HepG2 (cell line): ENCODE data around the gene PPP2R5B. TPM values are rescaled to one million over a fixed set of nuclear protein-coding genes. Genes with fewer than 3 reads are reported as not detected.

Experiments
- ADNP ChIP-seq: sonication (generic); formaldehyde crosslinking; IDR thresholded peaks from 2 replicates; pipeline ENCODE4 v1.4.0; 2020; ENCODE audit warnings: missing genetic modification reagents
- CENPT ChIP-seq: sonication (generic); formaldehyde crosslinking; IDR thresholded peaks from 2 replicates; pipeline ENCODE4 v1.8.0; 2022; ENCODE audit warnings: low read depth, mild to moderate bottlenecking, moderate library complexity, missing genetic modification reagents
- EHMT2 ChIP-seq: fragments of 200-600 bp; sonication (generic); IDR thresholded peaks from 2 replicates; pipeline ENCODE4 v1.7.0; 2017; ENCODE audit warnings: antibody characterized with exemption, low read depth, low read length, borderline replicate concordance
- FOXA1 ChIP-seq, 2 experiments: fragments of 450-650 bp in 1 of 2; sonication (generic) in 1 of 2; formaldehyde crosslinking in 1 of 2; IDR thresholded peaks; 2 replicates each; pipeline versions ENCODE4 v1.4.0 to v1.6.1; 2016 to 2020; ENCODE audit warnings: missing genetic modification reagents in 1 of 2
- GATAD2A ChIP-seq: IDR thresholded peaks from 2 replicates; pipeline ENCODE4 v1.6.1; 2016
- GZF1 ChIP-seq: sonication (generic); formaldehyde crosslinking; IDR thresholded peaks from 2 replicates; pipeline ENCODE4 v1.5.1; 2020; ENCODE audit warnings: mild to moderate bottlenecking, missing genetic modification reagents
- HIVEP1 ChIP-seq: sonication (generic); formaldehyde crosslinking; IDR thresholded peaks from 2 replicates; pipeline ENCODE4 v1.4.0; 2020; ENCODE audit warnings: mild to moderate bottlenecking, missing genetic modification reagents
- JUNB ChIP-seq: sonication (generic); formaldehyde crosslinking; IDR thresholded peaks from 2 replicates; pipeline ENCODE4 v1.8.0; 2022; ENCODE audit warnings: missing genetic modification reagents, mild to moderate bottlenecking, borderline replicate concordance
- KAT2B ChIP-seq: fragments of 150-350 bp; IDR thresholded peaks from 2 replicates; pipeline ENCODE4 v1.6.1; 2014; ENCODE audit warnings: low read depth, low read length, borderline replicate concordance
- MED13 ChIP-seq: sonication (generic); formaldehyde crosslinking; IDR thresholded peaks from 2 replicates; pipeline ENCODE4 v1.5.0; 2020; ENCODE audit warnings: missing genetic modification reagents
- NCOA5 ChIP-seq: sonication (generic); formaldehyde crosslinking; IDR thresholded peaks from 2 replicates; pipeline ENCODE4 v1.4.0; 2020; ENCODE audit warnings: missing genetic modification reagents
- NFYC ChIP-seq: IDR thresholded peaks from 2 replicates; pipeline ENCODE4 v1.6.1; 2016; ENCODE audit warnings: missing genetic modification reagents, missing compliant biosample characterization
- NRL ChIP-seq: sonication (generic); formaldehyde crosslinking; IDR thresholded peaks from 2 replicates; pipeline ENCODE4 v1.5.0; 2020; ENCODE audit warnings: missing genetic modification reagents, mild to moderate bottlenecking, moderate library complexity, borderline replicate concordance
- PHF21A ChIP-seq: sonication (generic); formaldehyde crosslinking; IDR thresholded peaks from 2 replicates; pipeline ENCODE4 v1.5.0; 2020; ENCODE audit warnings: mild to moderate bottlenecking, missing genetic modification reagents
- PRMT3 ChIP-seq: sonication (generic); formaldehyde crosslinking; IDR thresholded peaks from 2 replicates; pipeline ENCODE4 v1.8.1; 2022; ENCODE audit warnings: low read depth, mild to moderate bottlenecking, moderate library complexity, missing genetic modification reagents, borderline replicate concordance
- REXO4 ChIP-seq: sonication (generic); formaldehyde crosslinking; IDR thresholded peaks from 2 replicates; pipeline ENCODE4 v1.8.0; 2022; ENCODE audit warnings: missing genetic modification reagents, mild to moderate bottlenecking, borderline replicate concordance
- U2AF2 ChIP-seq: fragments of 200-400 bp; formaldehyde crosslinking; IDR thresholded peaks from 2 replicates; pipeline ENCODE4 v1.6.1; 2017; ENCODE audit warnings: low read depth, mild to moderate bottlenecking, low read length
- ZBTB7A ChIP-seq: sonication (generic); formaldehyde crosslinking; IDR thresholded peaks from 2 replicates; pipeline ENCODE4 v1.8.0; 2022; ENCODE audit warnings: mild to moderate bottlenecking, missing genetic modification reagents
- ZNF292 ChIP-seq: sonication (generic); formaldehyde crosslinking; IDR thresholded peaks from 2 replicates; pipeline ENCODE4 v1.8.1; 2022; ENCODE audit warnings: mild to moderate bottlenecking, low read depth, missing genetic modification reagents, borderline replicate concordance
- ZNF3 ChIP-seq: IDR thresholded peaks from 2 replicates; pipeline ENCODE4 v1.7.0; 2017; ENCODE audit warnings: inconsistent platforms
- ZNF30 ChIP-seq: sonication (generic); formaldehyde crosslinking; IDR thresholded peaks from 2 replicates; pipeline ENCODE4 v1.5.0; 2020; ENCODE audit warnings: mild to moderate bottlenecking, missing genetic modification reagents
- ZNF326 ChIP-seq: sonication (generic); formaldehyde crosslinking; IDR thresholded peaks from 2 replicates; pipeline ENCODE4 v1.4.0; 2020; ENCODE audit warnings: missing genetic modification reagents, borderline replicate concordance
- ZNF557 ChIP-seq: sonication (generic); formaldehyde crosslinking; IDR thresholded peaks from 2 replicates; pipeline ENCODE4 v1.4.0; 2020; ENCODE audit warnings: missing genetic modification reagents
- ZNF703 ChIP-seq: sonication (generic); formaldehyde crosslinking; IDR thresholded peaks from 2 replicates; pipeline ENCODE4 v1.5.1; 2020; ENCODE audit warnings: missing genetic modification reagents, mild to moderate bottlenecking, moderate library complexity, borderline replicate concordance
- ZNF772 ChIP-seq: sonication (generic); formaldehyde crosslinking; IDR thresholded peaks from 2 replicates; pipeline ENCODE4 v1.5.0; 2020; ENCODE audit warnings: mild to moderate bottlenecking, missing genetic modification reagents
- ZNF792 ChIP-seq: IDR thresholded peaks from 2 replicates; pipeline ENCODE4 v1.6.1; 2016
- ZZZ3 ChIP-seq: sonication (generic); formaldehyde crosslinking; IDR thresholded peaks from 2 replicates; pipeline ENCODE4 v1.4.0; 2020; ENCODE audit warnings: missing genetic modification reagents, mild to moderate bottlenecking, borderline replicate concordance
- polyA plus RNA-seq, 8 experiments: library from polyadenylated mRNA; depleted of rRNA in 3 of 8; stranded (reverse) in 7 of 8; unstranded in 1 of 8; fragments of >200 nt; fragmentation: Illumina TruSeq in 4 of 8; extraction: Trizol in 4 of 8; gene quantifications; 2 replicates each; pipeline versions ENCODE4 v1.2.1 to v1.2.3, GENCODE V29; 2011 to 2016; ENCODE audit warnings: low read depth in 4 of 8, missing spikeins in 1 of 8, mixed read lengths in 1 of 8; ENCODE audit not compliant: insufficient read depth in 1 of 8
- total RNA-seq, 5 experiments: library from RNA; depleted of rRNA; stranded (reverse); fragments of >200 nt; fragmentation: Illumina TruSeq; extraction: Trizol; gene quantifications; 2 replicates each; pipeline ENCODE4 v1.2.3, GENCODE V29; 2016; ENCODE audit warnings: low read depth in 1 of 5
- TF ChIP-seq, protein P1 (sequence below): sonication (generic); formaldehyde crosslinking; IDR thresholded peaks from 2 replicates; pipeline ENCODE4 v1.8.0; 2022; ENCODE audit warnings: missing genetic modification reagents, low read depth, mild to moderate bottlenecking, borderline replicate concordance
- TF ChIP-seq, protein P2 (sequence below): sonication (generic); formaldehyde crosslinking; IDR thresholded peaks from 2 replicates; pipeline ENCODE4 v1.4.0; 2020; ENCODE audit warnings: missing genetic modification reagents
- TF ChIP-seq, protein P3 (sequence below): sonication (generic); formaldehyde crosslinking; IDR thresholded peaks from 2 replicates; pipeline ENCODE4 v1.4.0; 2020; ENCODE audit warnings: missing genetic modification reagents

PPP2R5B gene
- total and polyA plus RNA-seq, 2 of the 13 experiments (the other 11 are each of a cell fraction or from before 2014, with no cell fraction given): 2.3 to 8.3 TPM

DNA sequence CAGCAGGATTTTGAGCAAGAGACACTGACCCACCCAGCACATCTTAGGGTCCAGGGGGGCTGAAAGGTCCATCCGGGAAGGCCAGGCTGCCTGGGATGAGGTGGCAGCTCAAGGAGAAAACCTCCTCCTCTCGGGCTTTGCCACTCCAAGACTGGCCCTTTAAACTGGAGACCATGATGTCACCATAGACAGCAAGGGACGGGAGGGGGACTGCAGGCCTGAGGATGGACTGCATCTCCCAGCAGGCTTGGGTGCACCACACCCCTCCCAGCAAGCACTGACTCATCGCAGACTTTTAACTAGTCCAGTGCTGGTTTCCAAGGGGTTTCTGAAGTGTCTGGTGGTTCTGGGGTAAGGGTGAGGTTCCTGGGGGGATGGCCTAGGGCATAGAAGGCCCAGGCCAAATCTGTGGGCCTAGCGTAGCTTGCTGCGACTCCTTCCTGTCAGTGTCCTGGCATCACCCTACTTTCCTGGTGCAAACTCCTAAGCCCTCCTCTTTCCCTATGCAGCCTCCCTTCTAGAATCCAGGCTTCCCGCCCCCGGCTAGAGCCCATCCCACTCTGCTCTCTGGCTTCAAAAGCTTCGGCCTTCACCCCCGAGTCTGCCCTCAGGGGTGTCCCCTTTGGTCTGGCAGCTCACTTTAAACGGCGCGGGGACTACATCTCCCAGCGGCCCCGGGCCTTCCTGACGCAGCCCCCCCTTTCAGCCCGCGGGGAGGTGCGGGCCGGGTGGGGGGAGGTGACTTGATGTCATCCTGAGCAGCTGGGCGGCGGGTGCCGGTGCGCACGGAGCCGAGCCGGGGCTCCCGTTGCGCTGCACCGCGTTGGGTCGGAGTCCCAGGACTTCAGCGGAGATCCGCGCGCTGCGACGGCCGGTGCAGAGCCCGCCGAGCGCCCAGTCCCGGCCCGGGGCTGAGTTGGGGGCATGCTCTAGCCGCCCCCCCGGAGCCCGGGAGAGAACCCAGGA lies at the start of gene PPP2R5B (continued):
- TF ChIP-seq ZNF326 (CRISPR knock-in tag): no peak
- no peak for TF ChIP-seq ZNF292 (CRISPR knock-in tag)
- TF ChIP-seq GZF1 (CRISPR knock-in tag): no peak
- no peak for TF ChIP-seq ZNF557 (CRISPR knock-in tag)
- TF ChIP-seq EHMT2: no peak
- TF ChIP-seq REXO4 (CRISPR knock-in tag): no peak
- TF ChIP-seq ZNF772: no peak
- no peak for TF ChIP-seq ZNF30 (CRISPR knock-in tag)
- no peak; the same call in 1 of the 2 replicates for TF ChIP-seq ZZZ3 (CRISPR knock-in tag)
- TF ChIP-seq, protein P1, sequence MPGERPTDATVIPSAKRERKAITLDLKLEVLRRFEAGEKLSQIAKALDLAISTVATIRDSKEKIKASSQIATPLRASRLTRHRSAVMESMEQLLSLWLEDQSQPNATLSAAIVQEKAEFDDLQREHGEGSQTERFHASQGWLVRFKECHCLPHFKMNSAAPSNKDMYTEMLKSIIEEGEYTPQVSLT (CRISPR knock-in tag): no peak
- peak; percentile 42 for TF ChIP-seq NFYC (CRISPR knock-in tag)
- TF ChIP-seq NRL: no peak
- peak; percentile 55; the same call in 1 of the 2 replicates for TF ChIP-seq ZBTB7A (CRISPR knock-in tag)
- TF ChIP-seq KAT2B: no peak
- TF ChIP-seq PHF21A: peak; percentile 68
- TF ChIP-seq U2AF2: no peak
- TF ChIP-seq GATAD2A (CRISPR knock-in tag): 0 out of 2 replicates have a peak, but pooled peaks have one; percentile 21
- TF ChIP-seq HIVEP1 (CRISPR knock-in tag): peak; percentile 38; the same call in 1 of the 2 replicates
- no peak for TF ChIP-seq MED13 (CRISPR knock-in tag)
- TF ChIP-seq ZNF792 (CRISPR knock-in tag): peak; percentile 11; the same call in 1 of the 2 replicates
- TF ChIP-seq JUNB (CRISPR knock-in tag): no peak; the same call in 1 of the 2 replicates
- no peak for TF ChIP-seq PRMT3 (CRISPR knock-in tag)
- no peak for TF ChIP-seq ZNF3
- TF ChIP-seq, protein P2, sequence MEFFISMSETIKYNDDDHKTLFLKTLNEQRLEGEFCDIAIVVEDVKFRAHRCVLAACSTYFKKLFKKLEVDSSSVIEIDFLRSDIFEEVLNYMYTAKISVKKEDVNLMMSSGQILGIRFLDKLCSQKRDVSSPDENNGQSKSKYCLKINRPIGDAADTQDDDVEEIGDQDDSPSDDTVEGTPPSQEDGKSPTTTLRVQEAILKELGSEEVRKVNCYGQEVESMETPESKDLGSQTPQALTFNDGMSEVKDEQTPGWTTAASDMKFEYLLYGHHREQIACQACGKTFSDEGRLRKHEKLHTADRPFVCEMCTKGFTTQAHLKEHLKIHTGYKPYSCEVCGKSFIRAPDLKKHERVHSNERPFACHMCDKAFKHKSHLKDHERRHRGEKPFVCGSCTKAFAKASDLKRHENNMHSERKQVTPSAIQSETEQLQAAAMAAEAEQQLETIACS: no peak
- no peak for TF ChIP-seq ADNP (CRISPR knock-in tag)
- no peak for TF ChIP-seq CENPT
- TF ChIP-seq, protein P3, sequence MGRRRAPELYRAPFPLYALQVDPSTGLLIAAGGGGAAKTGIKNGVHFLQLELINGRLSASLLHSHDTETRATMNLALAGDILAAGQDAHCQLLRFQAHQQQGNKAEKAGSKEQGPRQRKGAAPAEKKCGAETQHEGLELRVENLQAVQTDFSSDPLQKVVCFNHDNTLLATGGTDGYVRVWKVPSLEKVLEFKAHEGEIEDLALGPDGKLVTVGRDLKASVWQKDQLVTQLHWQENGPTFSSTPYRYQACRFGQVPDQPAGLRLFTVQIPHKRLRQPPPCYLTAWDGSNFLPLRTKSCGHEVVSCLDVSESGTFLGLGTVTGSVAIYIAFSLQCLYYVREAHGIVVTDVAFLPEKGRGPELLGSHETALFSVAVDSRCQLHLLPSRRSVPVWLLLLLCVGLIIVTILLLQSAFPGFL (CRISPR knock-in tag): no peak
- TF ChIP-seq ZNF703 (CRISPR knock-in tag): no peak
- no peak for TF ChIP-seq NCOA5 (CRISPR knock-in tag)
- TF ChIP-seq FOXA1 (IDR thresholded peaks at IDR 0.05): no peak
- TF ChIP-seq FOXA1 (CRISPR knock-in tag; IDR thresholded peaks at IDR 0.05): no peak
